HEK293T (cell line): ENCODE measurements around the gene CLEC16A.
"Not testable (repeated sequence)": the region's sequence is repeated elsewhere in the genome, so short reads cannot be mapped to it uniquely, and the experiment has no call there.

Source experiments
- BHLHE40 ChIP-seq: fragments of 450-650 bp; IDR thresholded peaks from 2 replicates; pipeline ENCODE4 v1.6.1; 2016; ENCODE audit warnings: mild to moderate bottlenecking, moderate library complexity, borderline replicate concordance
- CTBP1 ChIP-seq: fragments of 450-650 bp; IDR thresholded peaks from 2 replicates; pipeline ENCODE4 v1.6.1; 2016; ENCODE audit warnings: borderline replicate concordance
- ELF4 ChIP-seq: fragments of 450-650 bp; IDR thresholded peaks from 2 replicates; pipeline ENCODE4 v1.6.1; 2017; ENCODE audit warnings: antibody characterized with exemption
- FOXA1 ChIP-seq: fragments of 450-650 bp; IDR thresholded peaks from 2 replicates; pipeline ENCODE4 v1.6.1; 2016; ENCODE audit warnings: mild to moderate bottlenecking
- FOXK2 ChIP-seq: fragments of 450-650 bp; IDR thresholded peaks from 2 replicates; pipeline ENCODE4 v1.6.1; 2016; ENCODE audit warnings: mild to moderate bottlenecking
- FOXM1 ChIP-seq: fragments of 450-650 bp; IDR thresholded peaks from 2 replicates; pipeline ENCODE4 v1.6.1; 2017; ENCODE audit warnings: mild to moderate bottlenecking, borderline replicate concordance
- HDGF ChIP-seq: fragments of 450-650 bp; IDR thresholded peaks from 2 replicates; pipeline ENCODE4 v1.6.1; 2017; ENCODE audit warnings: antibody characterized with exemption, borderline replicate concordance
- L3MBTL2 ChIP-seq: fragments of 450-650 bp; conservative IDR thresholded peaks from 2 replicates; pipeline ENCODE4 v1.6.1; 2016; ENCODE audit warnings: mild to moderate bottlenecking
- LEF1 ChIP-seq: fragments of 450-650 bp; IDR thresholded peaks from 2 replicates; pipeline ENCODE4 v1.6.1; 2017; ENCODE audit warnings: mild to moderate bottlenecking, borderline replicate concordance
- PKNOX1 ChIP-seq: fragments of 450-650 bp; IDR thresholded peaks from 2 replicates; pipeline ENCODE4 v1.6.1; 2016
- SP1 ChIP-seq: fragments of 450-650 bp; IDR thresholded peaks from 2 replicates; pipeline ENCODE4 v1.6.1; 2017
- SUZ12 ChIP-seq: fragments of 450-650 bp; IDR thresholded peaks from 2 replicates; pipeline ENCODE4 v1.6.1; 2016; ENCODE audit warnings: mild to moderate bottlenecking
- TARDBP ChIP-seq: fragments of 450-650 bp; IDR thresholded peaks from 2 replicates; pipeline ENCODE4 v1.6.1; 2016

GRCh38 chr16:10925285-10925684 lies 19.1 kb upstream of the CLEC16A start:
- not testable (repeated sequence) for TF ChIP-seq CTBP1, FOXM1, FOXA1, BHLHE40, FOXK2, SP1, PKNOX1, L3MBTL2, HDGF, ELF4, TARDBP, SUZ12, LEF1
